K562 (cell line): ENCODE results near the gene MLLT3.

Source experiments
- CTCF ChIP-seq, 3 experiments: IDR thresholded peaks in 2 of 3; conservative IDR thresholded peaks in 1 of 3; 2 replicates each; pipeline ENCODE4 v1.5.1; 2011 to 2012; ENCODE audit warnings: low read length in 3 of 3, mild to moderate bottlenecking in 3 of 3, control low read depth in 2 of 3, improper control_type of control experiment in 1 of 3, inconsistent platforms in 1 of 3, low read depth in 1 of 3, mixed read lengths in 1 of 3, moderate library complexity in 1 of 3; ENCODE audit not compliant: insufficient read depth in 2 of 3
- EZH2 ChIP-seq: IDR thresholded peaks from 2 replicates; pipeline ENCODE4 v1.6.1; 2012; ENCODE audit warnings: low read depth, mild to moderate bottlenecking, inconsistent platforms, low read length, borderline replicate concordance
- HMGN3 ChIP-seq: IDR thresholded peaks from 2 replicates; pipeline ENCODE4 v1.6.1; 2011; ENCODE audit warnings: borderline replicate concordance, low read depth, mild to moderate bottlenecking, mixed read lengths, low read length; ENCODE audit not compliant: insufficient read length; ENCODE audit errors: extremely low read depth
- PHF8 ChIP-seq: fragments of 200-600 bp; sonication (generic); IDR thresholded peaks from 2 replicates; pipeline ENCODE4 v1.6.1; 2012; ENCODE audit warnings: mixed run types, mild to moderate bottlenecking, inconsistent platforms, low read length, moderate library complexity, borderline replicate concordance
- TAF1 ChIP-seq: IDR thresholded peaks from 2 replicates; pipeline ENCODE4 v1.6.1; 2011; ENCODE audit warnings: mild to moderate bottlenecking, low read length, moderate library complexity; ENCODE audit not compliant: insufficient read depth, control insufficient read depth, severe bottlenecking; ENCODE audit errors: extremely low read depth
- USF1 ChIP-seq: sonication (generic); formaldehyde crosslinking; IDR thresholded peaks from 2 replicates; pipeline ENCODE4 v1.9.0; 2022; ENCODE audit warnings: mild to moderate bottlenecking, missing genetic modification reagents
- TF ChIP-seq, protein P1 (sequence below): sonication (generic); formaldehyde crosslinking; IDR thresholded peaks from 2 replicates; pipeline ENCODE4 v1.8.0; 2022; ENCODE audit warnings: missing genetic modification reagents, mild to moderate bottlenecking, borderline replicate concordance

DNA sequence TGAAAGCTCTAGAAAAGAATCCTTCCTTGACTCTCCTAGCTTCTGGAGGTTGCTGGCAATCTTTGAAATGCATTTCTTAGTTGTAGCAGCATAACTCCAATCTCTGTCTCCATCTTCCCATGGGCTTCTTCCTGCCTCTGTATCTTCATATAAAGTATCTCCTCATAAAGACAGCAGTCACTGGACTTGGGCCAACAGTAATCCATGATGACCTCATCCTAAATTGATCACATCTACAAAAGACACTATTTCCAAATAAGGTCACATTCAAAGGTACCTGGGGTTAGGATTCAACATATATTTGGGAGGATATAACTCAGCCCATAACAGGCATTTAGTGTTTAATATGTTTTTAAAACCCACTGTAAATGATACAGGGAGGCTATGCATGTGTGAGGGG lies 123.3 kb downstream of the MLLT3 start:
- TF ChIP-seq EZH2, result no peak
- no peak for TF ChIP-seq HMGN3
- TF ChIP-seq, protein P1, sequence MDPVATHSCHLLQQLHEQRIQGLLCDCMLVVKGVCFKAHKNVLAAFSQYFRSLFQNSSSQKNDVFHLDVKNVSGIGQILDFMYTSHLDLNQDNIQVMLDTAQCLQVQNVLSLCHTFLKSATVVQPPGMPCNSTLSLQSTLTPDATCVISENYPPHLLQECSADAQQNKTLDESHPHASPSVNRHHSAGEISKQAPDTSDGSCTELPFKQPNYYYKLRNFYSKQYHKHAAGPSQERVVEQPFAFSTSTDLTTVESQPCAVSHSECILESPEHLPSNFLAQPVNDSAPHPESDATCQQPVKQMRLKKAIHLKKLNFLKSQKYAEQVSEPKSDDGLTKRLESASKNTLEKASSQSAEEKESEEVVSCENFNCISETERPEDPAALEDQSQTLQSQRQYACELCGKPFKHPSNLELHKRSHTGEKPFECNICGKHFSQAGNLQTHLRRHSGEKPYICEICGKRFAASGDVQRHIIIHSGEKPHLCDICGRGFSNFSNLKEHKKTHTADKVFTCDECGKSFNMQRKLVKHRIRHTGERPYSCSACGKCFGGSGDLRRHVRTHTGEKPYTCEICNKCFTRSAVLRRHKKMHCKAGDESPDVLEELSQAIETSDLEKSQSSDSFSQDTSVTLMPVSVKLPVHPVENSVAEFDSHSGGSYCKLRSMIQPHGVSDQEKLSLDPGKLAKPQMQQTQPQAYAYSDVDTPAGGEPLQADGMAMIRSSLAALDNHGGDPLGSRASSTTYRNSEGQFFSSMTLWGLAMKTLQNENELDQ (CRISPR knock-in tag), result no peak
- no peak for TF ChIP-seq CTCF (IDR thresholded peaks at IDR 0.05 in 2 of 3, conservative IDR thresholded peaks at IDR 0.05 in 1 of 3; ENCODE audit: insufficient read depth in 2 of 3, low read depth in 1 of 3, low read length in 3 of 3)
- TF ChIP-seq USF1 (CRISPR knock-in tag), result no peak
- no peak for TF ChIP-seq PHF8
- no peak for TF ChIP-seq TAF1
